ENCODE data around the gene SYPL2. TPM values are rescaled to one million over a fixed set of nuclear protein-coding genes. Genes with fewer than 3 reads are reported as not detected.

The SYPL2 gene
- total RNA-seq, 1 donor from 2014 or later, result not detected

DNA sequence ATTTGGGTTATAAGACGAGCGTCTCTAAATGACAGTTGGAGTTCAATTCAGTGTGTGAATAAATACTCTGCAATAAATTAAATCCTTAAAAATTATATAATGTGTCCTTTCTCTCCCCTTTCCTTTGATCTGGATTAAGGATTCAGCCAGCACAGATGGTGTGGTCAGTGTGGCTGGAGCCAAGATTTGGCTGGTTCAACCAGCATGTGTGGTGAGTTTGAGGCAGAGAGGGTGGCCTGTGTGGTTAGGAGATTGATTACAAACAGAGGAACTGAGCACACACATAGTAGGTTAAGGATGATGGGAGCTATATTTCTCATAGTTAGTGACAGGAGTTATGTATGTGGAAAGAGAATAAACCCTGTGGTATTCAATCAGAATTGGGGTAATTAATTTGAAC, 57.4 kb downstream of the SYPL2 start:
- Mint-ChIP-seq H3K36me3 (ENCODE audit: low read depth, unreplicated experiment) (no peaks in the 10 kb centered on the region), H3K27ac (ENCODE audit: unreplicated experiment) (no peak overlapping the region), H3K9me3 (ENCODE audit: unreplicated experiment) (no peaks in the 10 kb centered on the region), H3K4me3 (ENCODE audit: unreplicated experiment) (no peak overlapping the region), H3K4me1 (ENCODE audit: unreplicated experiment) (peaks cover 13% of the 10 kb centered on the region), H3K27me3 (ENCODE audit: unreplicated experiment) (peaks cover 6% of the 10 kb centered on the region)
- no peak for DNase-seq (ENCODE audit: low spot score)
- TF ChIP-seq, protein P1, sequence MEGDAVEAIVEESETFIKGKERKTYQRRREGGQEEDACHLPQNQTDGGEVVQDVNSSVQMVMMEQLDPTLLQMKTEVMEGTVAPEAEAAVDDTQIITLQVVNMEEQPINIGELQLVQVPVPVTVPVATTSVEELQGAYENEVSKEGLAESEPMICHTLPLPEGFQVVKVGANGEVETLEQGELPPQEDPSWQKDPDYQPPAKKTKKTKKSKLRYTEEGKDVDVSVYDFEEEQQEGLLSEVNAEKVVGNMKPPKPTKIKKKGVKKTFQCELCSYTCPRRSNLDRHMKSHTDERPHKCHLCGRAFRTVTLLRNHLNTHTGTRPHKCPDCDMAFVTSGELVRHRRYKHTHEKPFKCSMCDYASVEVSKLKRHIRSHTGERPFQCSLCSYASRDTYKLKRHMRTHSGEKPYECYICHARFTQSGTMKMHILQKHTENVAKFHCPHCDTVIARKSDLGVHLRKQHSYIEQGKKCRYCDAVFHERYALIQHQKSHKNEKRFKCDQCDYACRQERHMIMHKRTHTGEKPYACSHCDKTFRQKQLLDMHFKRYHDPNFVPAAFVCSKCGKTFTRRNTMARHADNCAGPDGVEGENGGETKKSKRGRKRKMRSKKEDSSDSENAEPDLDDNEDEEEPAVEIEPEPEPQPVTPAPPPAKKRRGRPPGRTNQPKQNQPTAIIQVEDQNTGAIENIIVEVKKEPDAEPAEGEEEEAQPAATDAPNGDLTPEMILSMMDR (IDR thresholded peaks at IDR 0.05; ENCODE audit: unreplicated experiment), result no peak

- no peaks in the 10 kb centered on the region for H3K36me3 Mint-ChIP-seq (ENCODE audit: low read depth, unreplicated experiment)
- no peaks in the 10 kb centered on the region for H3K9me3 Mint-ChIP-seq (ENCODE audit: unreplicated experiment)
- peaks cover 15% of the 10 kb centered on the region for H3K4me1 Mint-ChIP-seq (ENCODE audit: unreplicated experiment)
- TF ChIP-seq, protein P1 (IDR thresholded peaks at IDR 0.05; ENCODE audit: unreplicated experiment), result no peak
- H3K27ac Mint-ChIP-seq (ENCODE audit: unreplicated experiment), result peak overlapping the region; percentile 71
- no peak for DNase-seq (ENCODE audit: low spot score)
- peaks cover 4% of the 10 kb centered on the region for H3K27me3 Mint-ChIP-seq (ENCODE audit: unreplicated experiment)
- peak overlapping the region; percentile 31 for H3K4me3 Mint-ChIP-seq (ENCODE audit: unreplicated experiment)
These were observed 60.9 kb downstream of the SYPL2 start for GRCh38 chr1:109527098-109527811.

- H3K36me3 Mint-ChIP-seq (ENCODE audit: low read depth, unreplicated experiment), result no peaks in the 10 kb centered on the region
- DNase-seq (ENCODE audit: low spot score), result no peak
- peak overlapping the region; percentile 31 for H3K4me3 Mint-ChIP-seq (ENCODE audit: unreplicated experiment)
- peaks cover 6% of the 10 kb centered on the region for H3K27me3 Mint-ChIP-seq (ENCODE audit: unreplicated experiment)
- TF ChIP-seq, protein P1 (IDR thresholded peaks at IDR 0.05; ENCODE audit: unreplicated experiment), result no peak
- H3K4me1 Mint-ChIP-seq (ENCODE audit: unreplicated experiment), result peaks cover 20% of the 10 kb centered on the region
- peak overlapping the region; percentile 71 for H3K27ac Mint-ChIP-seq (ENCODE audit: unreplicated experiment)
- H3K9me3 Mint-ChIP-seq (ENCODE audit: unreplicated experiment), result no peaks in the 10 kb centered on the region
These were observed 61.7 kb downstream of the SYPL2 start for GRCh38 chr1:109527846-109528695.

- Mint-ChIP-seq H3K36me3 (ENCODE audit: low read depth, unreplicated experiment) (no peaks in the 10 kb centered on the region), H3K27ac (ENCODE audit: unreplicated experiment) (no peak overlapping the region), H3K9me3 (ENCODE audit: unreplicated experiment) (no peaks in the 10 kb centered on the region)
These were observed 62.4 kb downstream of the SYPL2 start for GRCh38 chr1:109528712-109529111.

More at GRCh38 chr1:109528712-109529111, 62.4 kb downstream of the SYPL2 start:
- DNase-seq (ENCODE audit: low spot score), result no peak
- Mint-ChIP-seq H3K27me3 (ENCODE audit: unreplicated experiment) (peaks cover 6% of the 10 kb centered on the region), H3K4me1 (ENCODE audit: unreplicated experiment) (peaks cover 20% of the 10 kb centered on the region), H3K4me3 (ENCODE audit: unreplicated experiment) (no peak overlapping the region)
- TF ChIP-seq, protein P1 (IDR thresholded peaks at IDR 0.05; ENCODE audit: unreplicated experiment), result no peak

Measured in endothelial cell (in vitro differentiated cells).